Fibroblast of skin of back (primary cell): ENCODE measurements around the gene ZNF521.

Experiments used
- DNase-seq: peaks from one replicate; pipeline ENCODE4 v3.0.0-alpha.2; 2013

The ZNF521 gene

GRCh38 chr18:25121442-25121841 lies 230.5 kb downstream of the ZNF521 start:
- DNase-seq, result no peak

- no peak for DNase-seq
Observed at GRCh38 chr18:25113566-25113965, 238.4 kb downstream of the ZNF521 start.

GRCh38 chr18:25112821-25113434 lies 239.0 kb downstream of the ZNF521 start:
- no peak for DNase-seq

GRCh38 chr18:25111377-25112288 lies 240.3 kb downstream of the ZNF521 start:
- no peak for DNase-seq

GRCh38 chr18:25109484-25109883 lies 242.5 kb downstream of the ZNF521 start:
- peak; percentile 34 for DNase-seq

GRCh38 chr18:25103468-25104155 lies 248.4 kb downstream of the ZNF521 start:
- DNase-seq, result no peak

- no peak for DNase-seq
Observed at GRCh38 chr18:25102662-25103061, 249.3 kb downstream of the ZNF521 start.

- DNase-seq, result no peak
Observed at GRCh38 chr18:25100418-25100817, 251.5 kb downstream of the ZNF521 start.

- DNase-seq, result peak; percentile 52
Observed at GRCh38 chr18:25099895-25100294, 252.1 kb downstream of the ZNF521 start.

GRCh38 chr18:25097569-25098056 lies 254.4 kb downstream of the ZNF521 start:
- DNase-seq, result peak; percentile 19

- DNase-seq, result no peak
Observed at GRCh38 chr18:25097057-25097456, 254.9 kb downstream of the ZNF521 start.

- no peak for DNase-seq
Observed at GRCh38 chr18:25093141-25093540, 258.8 kb downstream of the ZNF521 start.

- DNase-seq, result no peak
Observed at GRCh38 chr18:25089470-25089869, 262.5 kb downstream of the ZNF521 start.

GRCh38 chr18:25086876-25087275 lies 265.1 kb downstream of the ZNF521 start:
- DNase-seq, result no peak

GRCh38 chr18:25081001-25081400 lies 271.0 kb downstream of the ZNF521 start:
- DNase-seq, result no peak

- no peak for DNase-seq
Observed at GRCh38 chr18:25080211-25080610, 271.8 kb downstream of the ZNF521 start.

GRCh38 chr18:25077944-25078723 lies 273.8 kb downstream of the ZNF521 start:
- no peak for DNase-seq

- no peak for DNase-seq
Observed at GRCh38 chr18:25077038-25077943, 274.7 kb downstream of the ZNF521 start.

GRCh38 chr18:25075783-25076182 lies 276.2 kb downstream of the ZNF521 start:
- DNase-seq, result peak; percentile 55

GRCh38 chr18:25075331-25075730 lies 276.6 kb downstream of the ZNF521 start:
- no peak for DNase-seq

- DNase-seq, result no peak
Observed at GRCh38 chr18:25074925-25075324, 277.0 kb downstream of the ZNF521 start.
